Ovary (tissue), 3 donors: Measurements from ENCODE around the gene NPAS2.

Experiments used
- CTCF ChIP-seq, 3 donors: fragments of 450-650 bp in 2 of 3; fragments of 200-600 bp in 1 of 3; IDR thresholded peaks; one replicate each; pipeline versions ENCODE4 v1.5.1 to v1.8.0; 2016 to 2022; ENCODE audit warnings: antibody characterized with exemption in 3 of 3, mild to moderate bottlenecking in 1 of 3
- EP300 ChIP-seq: sonication (generic); formaldehyde crosslinking; IDR thresholded peaks from one replicate; pipeline ENCODE4 v1.6.1; 2017; ENCODE audit warnings: antibody characterized with exemption
- POLR2A ChIP-seq: fragments of 450-650 bp; IDR thresholded peaks from one replicate; pipeline ENCODE4 v1.6.1; 2017; ENCODE audit warnings: antibody characterized with exemption, mild to moderate bottlenecking, moderate library complexity
- donor health status: DM: no; HTN: no; CAD: no.

GRCh38 chr2:100879296-100879695 lies 59.4 kb downstream of the NPAS2 start:
- TF ChIP-seq CTCF (IDR thresholded peaks at IDR 0.05) (no peak), EP300 (no peak), POLR2A (no peak)
